ENCODE measurements around the gene FBXO33. TPM values are rescaled to one million over a fixed set of nuclear protein-coding genes. Genes with fewer than 3 reads are reported as not detected.
A peak's percentile ranks its signal among the peaks of the same experiment; 100 is the strongest.

The FBXO33 gene
- total RNA-seq, 2 experiments from 2014 or later, result 16.8 to 18.6 TPM

DNA sequence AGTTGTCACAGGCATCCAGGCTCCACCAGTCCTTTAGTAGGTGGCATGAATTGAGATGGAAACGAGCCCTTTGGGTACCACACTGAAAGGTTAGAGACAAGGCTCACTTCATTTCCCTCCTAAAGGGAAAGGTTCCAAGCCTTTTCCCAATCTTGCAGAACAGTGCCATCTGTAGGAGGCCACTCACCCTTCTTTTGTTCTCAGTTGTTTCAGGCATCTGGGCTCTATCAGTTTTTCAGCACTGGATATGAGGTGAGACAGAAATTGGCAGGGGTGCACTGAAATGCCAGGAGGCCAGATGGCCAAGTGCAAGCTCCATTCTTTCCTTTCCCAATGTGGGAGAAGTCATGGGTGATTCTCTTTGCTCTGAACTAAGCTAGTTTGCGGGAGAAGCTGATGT, 15.2 kb downstream of the FBXO33 start:
- DNase-seq (no peak), ATAC-seq (no peak)
- TF ChIP-seq, protein P1, sequence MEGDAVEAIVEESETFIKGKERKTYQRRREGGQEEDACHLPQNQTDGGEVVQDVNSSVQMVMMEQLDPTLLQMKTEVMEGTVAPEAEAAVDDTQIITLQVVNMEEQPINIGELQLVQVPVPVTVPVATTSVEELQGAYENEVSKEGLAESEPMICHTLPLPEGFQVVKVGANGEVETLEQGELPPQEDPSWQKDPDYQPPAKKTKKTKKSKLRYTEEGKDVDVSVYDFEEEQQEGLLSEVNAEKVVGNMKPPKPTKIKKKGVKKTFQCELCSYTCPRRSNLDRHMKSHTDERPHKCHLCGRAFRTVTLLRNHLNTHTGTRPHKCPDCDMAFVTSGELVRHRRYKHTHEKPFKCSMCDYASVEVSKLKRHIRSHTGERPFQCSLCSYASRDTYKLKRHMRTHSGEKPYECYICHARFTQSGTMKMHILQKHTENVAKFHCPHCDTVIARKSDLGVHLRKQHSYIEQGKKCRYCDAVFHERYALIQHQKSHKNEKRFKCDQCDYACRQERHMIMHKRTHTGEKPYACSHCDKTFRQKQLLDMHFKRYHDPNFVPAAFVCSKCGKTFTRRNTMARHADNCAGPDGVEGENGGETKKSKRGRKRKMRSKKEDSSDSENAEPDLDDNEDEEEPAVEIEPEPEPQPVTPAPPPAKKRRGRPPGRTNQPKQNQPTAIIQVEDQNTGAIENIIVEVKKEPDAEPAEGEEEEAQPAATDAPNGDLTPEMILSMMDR (IDR thresholded peaks at IDR 0.05), result peak; percentile 10
- intact Hi-C loops (cut with micrococcal nuclease), result no loop called here
- Mint-ChIP-seq H3K4me1 (ENCODE audit: low read depth) (peaks cover 24% of the 10 kb centered on the region), H3K9me3 (peaks cover 23% of the 10 kb centered on the region), H3K4me3 (no peak overlapping the region), H3K27me3 (no peaks in the 10 kb centered on the region), H3K36me3 (ENCODE audit: low read depth) (peaks cover 42% of the 10 kb centered on the region), H3K27ac (no peak overlapping the region)
- POLR2A ChIA-PET, result interaction anchor here (1.1 kb wide), 1 partner anchor 15 kb away, joined by 3 read pairs; the partner anchor contains the start of gene FBXO33
- CTCF ChIA-PET, result interaction anchor here (1.4 to 1.8 kb wide), 3 partner anchors 10 to 163 kb away, joined by 3 to 8 read pairs (median 5); no protein-coding TSS in a partner anchor

DNA sequence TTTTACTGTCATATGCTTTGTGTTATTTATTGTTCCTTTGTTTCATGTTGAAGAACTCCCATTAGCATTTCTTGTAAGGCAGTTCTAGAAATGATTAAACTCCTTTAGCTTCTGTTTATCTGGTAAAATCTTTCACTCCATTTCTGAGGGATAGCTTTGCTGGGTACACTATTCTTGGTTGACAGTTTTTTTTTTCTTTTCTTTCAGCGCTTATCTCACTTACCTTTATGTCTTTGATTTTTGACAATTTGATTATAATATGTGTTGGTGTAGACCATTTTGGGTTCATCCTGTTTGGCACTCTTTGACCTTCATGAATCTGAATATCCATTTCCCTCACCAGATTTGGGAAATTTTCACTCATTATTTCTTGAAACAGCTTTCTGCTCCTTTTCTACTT, 16.2 kb downstream of the FBXO33 start:
- POLR2A ChIA-PET, result interaction anchor here (1.1 kb wide), 1 partner anchor 16 kb away, joined by 3 read pairs; the partner anchor contains the start of gene FBXO33

DNA sequence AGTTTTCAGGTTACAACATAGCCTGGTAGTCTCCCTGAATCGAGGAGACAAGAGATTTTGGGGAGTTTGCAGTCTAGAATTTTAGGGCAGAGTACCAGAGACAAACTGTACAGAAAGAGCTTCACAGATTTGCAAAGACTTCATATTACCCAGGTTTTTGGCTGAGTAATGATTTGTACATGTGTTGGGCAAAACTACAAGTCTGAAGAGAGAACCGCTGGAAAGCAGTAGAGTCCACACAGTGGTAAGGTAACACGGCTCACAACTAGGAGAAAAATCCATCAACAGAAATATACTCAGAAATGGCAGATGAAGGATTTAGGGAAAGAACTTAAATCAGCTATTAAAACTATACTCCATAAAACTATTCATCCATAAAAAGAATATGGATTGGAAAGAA, 25.7 kb downstream of the FBXO33 start:
- ATAC-seq (no peak), DNase-seq (no peak)
- Mint-ChIP-seq H3K27me3 (no peaks in the 10 kb centered on the region), H3K36me3 (ENCODE audit: low read depth) (peaks cover 13% of the 10 kb centered on the region), H3K9me3 (peaks cover 13% of the 10 kb centered on the region), H3K4me3 (no peak overlapping the region), H3K27ac (no peak overlapping the region), H3K4me1 (ENCODE audit: low read depth) (peaks cover 18% of the 10 kb centered on the region)
- ChIA-PET POLR2A (interaction anchor here (0.8 kb wide), 1 partner anchor 19 kb away, joined by 3 read pairs; no protein-coding TSS in a partner anchor), CTCF (no interaction called here)
- intact Hi-C loops (cut with micrococcal nuclease), result no loop called here
- TF ChIP-seq, protein P1 (IDR thresholded peaks at IDR 0.05), result no peak

More for the DNA sequence above, 16.2 kb downstream of the FBXO33 start:
- no peaks in the 10 kb centered on the region for H3K27me3 Mint-ChIP-seq
- TF ChIP-seq, protein P1 (IDR thresholded peaks at IDR 0.05), result no peak
- ATAC-seq (no peak), DNase-seq (no peak)
- H3K4me1 Mint-ChIP-seq (ENCODE audit: low read depth), result peaks cover 17% of the 10 kb centered on the region
- no peak overlapping the region for H3K4me3 Mint-ChIP-seq
- H3K9me3 Mint-ChIP-seq, result peaks cover 25% of the 10 kb centered on the region
- CTCF ChIA-PET, result interaction anchor here (0.7 to 1.8 kb wide), 5 partner anchors 11 to 265 kb away, joined by 3 to 8 read pairs (median 3); no protein-coding TSS in a partner anchor
- intact Hi-C loops (cut with micrococcal nuclease), result no loop called here
- peaks cover 39% of the 10 kb centered on the region for H3K36me3 Mint-ChIP-seq (ENCODE audit: low read depth)
- H3K27ac Mint-ChIP-seq, result no peak overlapping the region

DNA sequence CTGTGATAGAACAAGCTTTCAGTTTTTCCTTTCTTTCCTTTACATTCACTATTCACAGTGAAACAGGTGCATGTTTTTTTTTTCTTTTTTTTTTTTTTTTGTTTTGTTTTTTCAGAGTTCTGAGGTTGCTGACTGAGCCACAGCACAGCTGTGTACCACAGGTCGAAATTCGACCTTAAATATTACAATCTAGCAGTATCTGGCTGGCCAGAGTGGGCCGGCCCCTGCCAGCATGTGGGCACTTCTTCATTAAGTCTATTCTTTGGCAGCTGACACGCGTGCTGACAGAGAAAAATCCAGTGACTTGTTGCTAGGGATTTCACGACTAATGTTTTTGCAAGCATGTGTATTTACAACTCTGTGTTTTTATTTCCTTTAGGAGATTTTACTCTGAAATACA, 33.9 kb downstream of the FBXO33 start:
- peaks cover 13% of the 10 kb centered on the region for H3K36me3 Mint-ChIP-seq (ENCODE audit: low read depth)

GRCh38 chr14:39396448-39396847, 35.8 kb downstream of the FBXO33 start:
- peaks cover 17% of the 10 kb centered on the region for H3K4me1 Mint-ChIP-seq (ENCODE audit: low read depth)
- intact Hi-C loops (cut with micrococcal nuclease), result no loop called here
- POLR2A ChIA-PET, result no interaction called here
- H3K4me3 Mint-ChIP-seq, result no peak overlapping the region
- CTCF ChIA-PET, result interaction anchor here (0.9 to 1.0 kb wide), 2 partner anchors 19 to 30 kb away, joined by 3 read pairs; no protein-coding TSS in a partner anchor
- H3K27ac Mint-ChIP-seq, result peak overlapping the region; percentile 51
- no peaks in the 10 kb centered on the region for H3K27me3 Mint-ChIP-seq
- TF ChIP-seq, protein P1 (IDR thresholded peaks at IDR 0.05), result no peak
- DNase-seq (no peak), ATAC-seq (no peak)
- H3K9me3 Mint-ChIP-seq, result no peaks in the 10 kb centered on the region
- H3K36me3 Mint-ChIP-seq (ENCODE audit: low read depth), result peaks cover 10% of the 10 kb centered on the region

More for the DNA sequence above, 33.9 kb downstream of the FBXO33 start:
- ChIA-PET POLR2A (no interaction called here), CTCF (no interaction called here)
- no peak for ATAC-seq
- Mint-ChIP-seq H3K4me3 (no peak overlapping the region), H3K9me3 (no peaks in the 10 kb centered on the region), H3K4me1 (ENCODE audit: low read depth) (peaks cover 18% of the 10 kb centered on the region), H3K27ac (no peak overlapping the region), H3K27me3 (no peaks in the 10 kb centered on the region)
- intact Hi-C loops (cut with micrococcal nuclease), result no loop called here
- TF ChIP-seq, protein P1 (IDR thresholded peaks at IDR 0.05), result no peak
- no peak for DNase-seq
